GM23338 (cell line): ENCODE data around the gene TBC1D7. TPM values are rescaled to one million over a fixed set of nuclear protein-coding genes. Genes with fewer than 3 reads are reported as not detected.

Experiments
- ATAC-seq: fragments of 200-7000 bp; cut with Tn5 transposase; 3 replicates; pipeline ENCODE4 v1.9.1; 2020
- DNase-seq: peaks from one replicate; pipeline ENCODE4 v3.0.0-alpha.2; 2015; ENCODE audit warnings: low spot score
- H2AFZ ChIP-seq: fragments of 200-600 bp; sonication (generic); 2 replicates; pipeline ENCODE4 v1.8.0; 2016; ENCODE audit warnings: antibody characterized with exemption, mild to moderate bottlenecking, moderate library complexity
- H3F3A ChIP-seq: fragments of 200-600 bp; sonication (generic); replicated peaks from 2 replicates; pipeline ENCODE4 v1.8.0; 2017; ENCODE audit warnings: antibody characterized with exemption, mixed run types, low read depth
- H3K27ac ChIP-seq: fragments of 200-600 bp; sonication (generic); 2 replicates; pipeline ENCODE4 v1.6.1; 2016; ENCODE audit warnings: low read depth
- H3K27me3 ChIP-seq: fragments of 200-600 bp; sonication (generic); 2 replicates; pipeline ENCODE4 v1.8.0; 2016; ENCODE audit warnings: mild to moderate bottlenecking, mixed run types, moderate library complexity; ENCODE audit not compliant: insufficient read depth
- H3K36me3 ChIP-seq: fragments of 200-600 bp; sonication (generic); 2 replicates; pipeline ENCODE4 v1.8.0; 2016; ENCODE audit warnings: mild to moderate bottlenecking; ENCODE audit not compliant: insufficient read depth
- H3K4me1 ChIP-seq: fragments of 200-600 bp; sonication (generic); 2 replicates; pipeline ENCODE4 v1.8.0; 2016; ENCODE audit warnings: mild to moderate bottlenecking, moderate library complexity; ENCODE audit not compliant: insufficient read depth
- H3K4me2 ChIP-seq: fragments of 200-600 bp; sonication (generic); 2 replicates; pipeline ENCODE4 v1.7.1; 2017; ENCODE audit warnings: mixed run types
- H3K4me3 ChIP-seq: fragments of 200-600 bp; sonication (generic); 2 replicates; pipeline ENCODE4 v1.6.1; 2016; ENCODE audit warnings: mixed run types
- H3K79me2 ChIP-seq: fragments of 200-600 bp; sonication (generic); replicated peaks from 2 replicates; pipeline ENCODE4 v1.8.0; 2017; ENCODE audit warnings: mild to moderate bottlenecking; ENCODE audit not compliant: insufficient read depth
- H3K9me2 ChIP-seq: fragments of 200-600 bp; sonication (generic); 2 replicates; pipeline ENCODE4 v1.8.0; 2017; ENCODE audit not compliant: insufficient read depth
- H4K20me1 ChIP-seq: fragments of 200-600 bp; sonication (generic); replicated peaks from 2 replicates; pipeline ENCODE4 v1.8.0; 2017; ENCODE audit warnings: mild to moderate bottlenecking; ENCODE audit not compliant: insufficient read depth
- H3K27ac Mint-ChIP-seq: 2 replicates; pipeline ENCODE4 v1.8.0; 2020; ENCODE audit warnings: inconsistent platforms, mild to moderate bottlenecking, moderate library complexity, mixed read lengths
- H3K27me3 Mint-ChIP-seq: 3 replicates; pipeline ENCODE4 v1.8.0; 2022; ENCODE audit warnings: low read depth, mild to moderate bottlenecking, moderate library complexity, mixed read lengths, inconsistent platforms; ENCODE audit not compliant: insufficient read depth, poor library complexity
- H3K36me3 Mint-ChIP-seq: 3 replicates; pipeline ENCODE4 v1.8.0; 2021; ENCODE audit warnings: low read depth, mild to moderate bottlenecking, inconsistent platforms, moderate library complexity, mixed read lengths
- H3K4me1 Mint-ChIP-seq: 3 replicates; pipeline ENCODE4 v1.8.0; 2020; ENCODE audit warnings: mild to moderate bottlenecking, inconsistent platforms, mixed read lengths
- H3K4me3 Mint-ChIP-seq: 3 replicates; pipeline ENCODE4 v1.8.0; 2021; ENCODE audit warnings: moderate library complexity, mild to moderate bottlenecking, inconsistent platforms, mixed read lengths
- H3K9me3 Mint-ChIP-seq: 3 replicates; pipeline ENCODE4 v1.8.0; 2020; ENCODE audit warnings: moderate library complexity, mild to moderate bottlenecking, inconsistent platforms, mixed read lengths
- CREB1 ChIP-seq: fragments of 250-450 bp; sonication (Bioruptor Pico); IDR thresholded peaks from 2 replicates; pipeline ENCODE4 v1.5.0; 2020; ENCODE audit warnings: low read depth, mild to moderate bottlenecking, moderate library complexity
- EZH2 ChIP-seq: fragments of 200-600 bp; sonication (generic); IDR thresholded peaks from one replicate; pipeline ENCODE4 v1.8.0; 2017; ENCODE audit warnings: antibody characterized with exemption, mild to moderate bottlenecking, low read depth; ENCODE audit not compliant: unreplicated experiment
- EZH2phosphoT487 ChIP-seq: fragments of 200-600 bp; sonication (generic); IDR thresholded peaks from one replicate; pipeline ENCODE4 v1.8.1; 2018; ENCODE audit warnings: antibody characterized with exemption; ENCODE audit not compliant: unreplicated experiment
- JUNB ChIP-seq: IDR thresholded peaks from one replicate; pipeline ENCODE4 v1.6.1; 2016; ENCODE audit warnings: antibody characterized with exemption; ENCODE audit not compliant: unreplicated experiment
- NANOG ChIP-seq: IDR thresholded peaks from 2 replicates; pipeline ENCODE4 v1.6.1; 2016; ENCODE audit warnings: antibody characterized with exemption, borderline replicate concordance
- POLR2AphosphoS5 ChIP-seq: IDR thresholded peaks from 2 replicates; pipeline ENCODE4 v1.6.1; 2016; ENCODE audit warnings: antibody characterized with exemption, low read depth
- ZNF331 ChIP-seq: fragments of 250-450 bp; sonication (Bioruptor Pico); IDR thresholded peaks from 2 replicates; pipeline ENCODE4 v1.5.0; 2020; ENCODE audit warnings: low read depth, mild to moderate bottlenecking, moderate library complexity
- polyA plus RNA-seq: library from polyadenylated mRNA; unstranded; fragments of >200 nt; fragmentation: Nextera tagmentation; extraction: Ambion mirVana; gene quantifications from 2 replicates; pipeline ENCODE4 v1.2.1, GENCODE V29; 2016
- total RNA-seq: library from RNA; depleted of rRNA; stranded (reverse); fragments of >200 nt; shearing (Covaris generic); gene quantifications from 2 replicates; pipeline ENCODE4 v1.2.3, GENCODE V29; 2014
- TF ChIP-seq, protein P1 (sequence below): fragments of 250-450 bp; sonication (Bioruptor Pico); IDR thresholded peaks from 2 replicates; pipeline ENCODE4 v1.5.0; 2020; ENCODE audit warnings: mild to moderate bottlenecking, moderate library complexity
- TF ChIP-seq, protein P2 (sequence below): IDR thresholded peaks from 2 replicates; pipeline ENCODE4 v1.6.1; 2016; ENCODE audit warnings: antibody characterized with exemption
- TF ChIP-seq, protein P3 (sequence below), 2 experiments: fragments of 200-600 bp in 1 of 2; sonication (generic) in 1 of 2; conservative IDR thresholded peaks; 2 replicates each; pipeline versions ENCODE4 v1.5.1 to v1.6.1; 2016 to 2017; ENCODE audit warnings: antibody characterized with exemption in 2 of 2, low read depth in 2 of 2, mild to moderate bottlenecking in 2 of 2, moderate library complexity in 1 of 2

The TBC1D7 gene
- total and polyA plus RNA-seq, 2 experiments from 2014 or later = 62.0 to 70.4 TPM

DNA sequence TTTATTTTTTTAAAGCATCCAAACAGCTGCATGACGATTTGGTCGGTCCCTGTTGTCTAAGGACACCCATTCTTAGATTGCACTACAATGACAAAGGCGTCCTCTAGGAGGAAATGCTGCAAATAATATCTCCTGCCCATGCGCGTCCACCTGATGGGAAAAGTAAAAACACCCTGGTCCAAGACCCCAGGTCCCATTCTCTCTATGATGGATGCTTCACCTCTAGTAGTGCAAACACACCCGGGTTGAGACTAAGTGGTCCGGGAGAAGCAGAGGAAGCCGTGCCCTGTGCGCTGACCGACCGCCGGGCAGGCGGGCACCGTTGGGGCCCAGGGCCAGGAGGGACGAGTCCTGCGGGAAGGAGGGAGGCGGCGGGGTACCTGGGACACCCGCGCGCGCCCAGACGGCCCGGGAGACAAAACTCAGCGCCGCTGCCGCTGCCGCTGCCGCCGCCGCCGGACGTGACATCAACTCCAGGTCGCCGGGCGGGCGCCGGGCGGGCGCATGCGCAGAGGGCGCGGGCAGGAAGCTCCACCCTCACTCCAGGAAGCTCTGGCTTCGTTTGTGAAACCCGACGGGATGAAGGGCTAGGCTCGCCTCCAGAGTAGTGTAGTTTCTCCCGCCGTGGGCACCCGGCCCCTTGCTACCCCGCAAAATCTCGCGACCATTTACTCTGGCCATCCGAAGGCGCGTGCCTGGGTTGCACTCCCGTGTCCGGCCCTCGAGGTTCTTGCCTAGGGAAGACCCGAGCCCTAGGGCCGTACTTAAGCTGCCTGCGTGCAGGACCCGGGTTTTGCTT lies at the start of gene TBC1D7 (continued):
- no peak for TF ChIP-seq EZH2phosphoT487

DNA sequence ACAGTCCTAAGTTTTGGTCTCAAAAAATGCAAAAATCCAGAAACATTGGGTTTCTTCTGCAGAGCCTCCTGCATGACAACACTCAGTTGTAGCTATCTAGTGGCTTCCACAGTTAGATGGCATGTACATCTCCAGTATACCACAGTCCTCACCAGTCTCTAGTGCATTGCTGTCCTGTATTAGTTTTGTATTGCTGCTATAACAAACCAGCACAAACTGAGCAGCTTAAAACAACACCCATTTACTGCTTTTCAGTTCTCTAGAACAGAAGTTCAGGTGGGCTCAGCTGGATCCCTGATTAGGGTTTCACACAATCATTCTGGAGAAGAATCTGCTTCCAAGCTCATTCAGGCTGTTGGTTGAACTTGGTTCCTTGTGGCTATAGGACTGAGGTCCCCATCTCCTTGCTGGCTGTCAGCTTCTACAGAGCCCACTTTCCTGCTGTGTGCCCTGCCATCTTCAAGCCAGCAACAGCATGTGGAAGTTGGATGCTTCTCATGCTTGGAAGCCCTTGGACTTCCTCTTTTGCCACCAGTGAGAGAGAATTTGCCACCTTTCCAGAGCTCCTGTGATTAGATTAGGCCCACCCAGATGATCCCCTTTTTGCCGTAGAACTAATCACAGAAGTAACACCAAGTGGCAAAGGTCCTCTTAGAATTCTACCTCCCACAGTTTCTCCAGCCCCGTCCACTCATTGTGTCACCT lies 48.9 kb upstream of the TBC1D7 start:
- peaks cover 7% of the 10 kb centered on the region for H3K27me3 Mint-ChIP-seq

More for the DNA sequence above, 48.9 kb upstream of the TBC1D7 start:
- Histone ChIP-seq H3K27me3 (no peaks in the 10 kb centered on the region), H3F3A (no peaks in the 10 kb centered on the region), H3K9me2 (peaks cover 6% of the 10 kb centered on the region; the same call in 1 of the 2 replicates), H3K27ac (no peak overlapping the region), H3K79me2 (no peaks in the 10 kb centered on the region), H3K36me3 (no peaks in the 10 kb centered on the region), H4K20me1 (no peaks in the 10 kb centered on the region), H3K4me1 (peaks cover 11% of the 10 kb centered on the region), H3K4me2 (no peak overlapping the region), H3K4me3 (no peak overlapping the region), H2AFZ (no peak overlapping the region)
- TF ChIP-seq, protein P1, sequence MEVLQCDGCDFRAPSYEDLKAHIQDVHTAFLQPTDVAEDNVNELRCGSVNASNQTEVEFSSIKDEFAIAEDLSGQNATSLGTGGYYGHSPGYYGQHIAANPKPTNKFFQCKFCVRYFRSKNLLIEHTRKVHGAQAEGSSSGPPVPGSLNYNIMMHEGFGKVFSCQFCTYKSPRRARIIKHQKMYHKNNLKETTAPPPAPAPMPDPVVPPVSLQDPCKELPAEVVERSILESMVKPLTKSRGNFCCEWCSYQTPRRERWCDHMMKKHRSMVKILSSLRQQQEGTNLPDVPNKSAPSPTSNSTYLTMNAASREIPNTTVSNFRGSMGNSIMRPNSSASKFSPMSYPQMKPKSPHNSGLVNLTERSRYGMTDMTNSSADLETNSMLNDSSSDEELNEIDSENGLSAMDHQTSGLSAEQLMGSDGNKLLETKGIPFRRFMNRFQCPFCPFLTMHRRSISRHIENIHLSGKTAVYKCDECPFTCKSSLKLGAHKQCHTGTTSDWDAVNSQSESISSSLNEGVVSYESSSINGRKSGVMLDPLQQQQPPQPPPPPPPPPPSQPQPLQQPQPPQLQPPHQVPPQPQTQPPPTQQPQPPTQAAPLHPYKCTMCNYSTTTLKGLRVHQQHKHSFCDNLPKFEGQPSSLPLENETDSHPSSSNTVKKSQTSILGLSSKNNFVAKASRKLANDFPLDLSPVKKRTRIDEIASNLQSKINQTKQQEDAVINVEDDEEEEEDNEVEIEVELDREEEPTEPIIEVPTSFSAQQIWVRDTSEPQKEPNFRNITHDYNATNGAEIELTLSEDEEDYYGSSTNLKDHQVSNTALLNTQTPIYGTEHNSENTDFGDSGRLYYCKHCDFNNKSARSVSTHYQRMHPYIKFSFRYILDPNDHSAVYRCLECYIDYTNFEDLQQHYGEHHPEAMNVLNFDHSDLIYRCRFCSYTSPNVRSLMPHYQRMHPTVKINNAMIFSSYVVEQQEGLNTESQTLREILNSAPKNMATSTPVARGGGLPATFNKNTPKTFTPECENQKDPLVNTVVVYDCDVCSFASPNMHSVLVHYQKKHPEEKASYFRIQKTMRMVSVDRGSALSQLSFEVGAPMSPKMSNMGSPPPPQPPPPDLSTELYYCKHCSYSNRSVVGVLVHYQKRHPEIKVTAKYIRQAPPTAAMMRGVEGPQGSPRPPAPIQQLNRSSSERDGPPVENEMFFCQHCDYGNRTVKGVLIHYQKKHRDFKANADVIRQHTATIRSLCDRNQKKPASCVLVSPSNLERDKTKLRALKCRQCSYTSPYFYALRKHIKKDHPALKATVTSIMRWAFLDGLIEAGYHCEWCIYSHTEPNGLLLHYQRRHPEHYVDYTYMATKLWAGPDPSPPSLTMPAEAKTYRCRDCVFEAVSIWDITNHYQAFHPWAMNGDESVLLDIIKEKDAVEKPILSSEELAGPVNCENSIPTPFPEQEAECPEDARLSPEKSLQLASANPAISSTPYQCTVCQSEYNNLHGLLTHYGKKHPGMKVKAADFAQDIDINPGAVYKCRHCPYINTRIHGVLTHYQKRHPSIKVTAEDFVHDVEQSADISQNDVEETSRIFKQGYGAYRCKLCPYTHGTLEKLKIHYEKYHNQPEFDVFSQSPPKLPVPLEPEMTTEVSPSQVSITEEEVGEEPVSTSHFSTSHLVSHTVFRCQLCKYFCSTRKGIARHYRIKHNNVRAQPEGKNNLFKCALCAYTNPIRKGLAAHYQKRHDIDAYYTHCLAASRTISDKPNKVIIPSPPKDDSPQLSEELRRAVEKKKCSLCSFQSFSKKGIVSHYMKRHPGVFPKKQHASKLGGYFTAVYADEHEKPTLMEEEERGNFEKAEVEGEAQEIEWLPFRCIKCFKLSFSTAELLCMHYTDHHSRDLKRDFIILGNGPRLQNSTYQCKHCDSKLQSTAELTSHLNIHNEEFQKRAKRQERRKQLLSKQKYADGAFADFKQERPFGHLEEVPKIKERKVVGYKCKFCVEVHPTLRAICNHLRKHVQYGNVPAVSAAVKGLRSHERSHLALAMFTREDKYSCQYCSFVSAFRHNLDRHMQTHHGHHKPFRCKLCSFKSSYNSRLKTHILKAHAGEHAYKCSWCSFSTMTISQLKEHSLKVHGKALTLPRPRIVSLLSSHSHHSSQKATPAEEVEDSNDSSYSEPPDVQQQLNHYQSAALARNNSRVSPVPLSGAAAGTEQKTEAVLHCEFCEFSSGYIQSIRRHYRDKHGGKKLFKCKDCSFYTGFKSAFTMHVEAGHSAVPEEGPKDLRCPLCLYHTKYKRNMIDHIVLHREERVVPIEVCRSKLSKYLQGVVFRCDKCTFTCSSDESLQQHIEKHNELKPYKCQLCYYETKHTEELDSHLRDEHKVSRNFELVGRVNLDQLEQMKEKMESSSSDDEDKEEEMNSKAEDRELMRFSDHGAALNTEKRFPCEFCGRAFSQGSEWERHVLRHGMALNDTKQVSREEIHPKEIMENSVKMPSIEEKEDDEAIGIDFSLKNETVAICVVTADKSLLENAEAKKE (CRISPR knock-in tag) = no peak
- TF ChIP-seq CREB1 (no peak), JUNB (no peak), ZNF331 (CRISPR knock-in tag) (no peak), NANOG (no peak), EZH2 (no peak), POLR2AphosphoS5 (no peak)
- TF ChIP-seq, protein P2, sequence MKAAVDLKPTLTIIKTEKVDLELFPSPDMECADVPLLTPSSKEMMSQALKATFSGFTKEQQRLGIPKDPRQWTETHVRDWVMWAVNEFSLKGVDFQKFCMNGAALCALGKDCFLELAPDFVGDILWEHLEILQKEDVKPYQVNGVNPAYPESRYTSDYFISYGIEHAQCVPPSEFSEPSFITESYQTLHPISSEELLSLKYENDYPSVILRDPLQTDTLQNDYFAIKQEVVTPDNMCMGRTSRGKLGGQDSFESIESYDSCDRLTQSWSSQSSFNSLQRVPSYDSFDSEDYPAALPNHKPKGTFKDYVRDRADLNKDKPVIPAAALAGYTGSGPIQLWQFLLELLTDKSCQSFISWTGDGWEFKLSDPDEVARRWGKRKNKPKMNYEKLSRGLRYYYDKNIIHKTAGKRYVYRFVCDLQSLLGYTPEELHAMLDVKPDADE = no peak
- TF ChIP-seq, protein P3, sequence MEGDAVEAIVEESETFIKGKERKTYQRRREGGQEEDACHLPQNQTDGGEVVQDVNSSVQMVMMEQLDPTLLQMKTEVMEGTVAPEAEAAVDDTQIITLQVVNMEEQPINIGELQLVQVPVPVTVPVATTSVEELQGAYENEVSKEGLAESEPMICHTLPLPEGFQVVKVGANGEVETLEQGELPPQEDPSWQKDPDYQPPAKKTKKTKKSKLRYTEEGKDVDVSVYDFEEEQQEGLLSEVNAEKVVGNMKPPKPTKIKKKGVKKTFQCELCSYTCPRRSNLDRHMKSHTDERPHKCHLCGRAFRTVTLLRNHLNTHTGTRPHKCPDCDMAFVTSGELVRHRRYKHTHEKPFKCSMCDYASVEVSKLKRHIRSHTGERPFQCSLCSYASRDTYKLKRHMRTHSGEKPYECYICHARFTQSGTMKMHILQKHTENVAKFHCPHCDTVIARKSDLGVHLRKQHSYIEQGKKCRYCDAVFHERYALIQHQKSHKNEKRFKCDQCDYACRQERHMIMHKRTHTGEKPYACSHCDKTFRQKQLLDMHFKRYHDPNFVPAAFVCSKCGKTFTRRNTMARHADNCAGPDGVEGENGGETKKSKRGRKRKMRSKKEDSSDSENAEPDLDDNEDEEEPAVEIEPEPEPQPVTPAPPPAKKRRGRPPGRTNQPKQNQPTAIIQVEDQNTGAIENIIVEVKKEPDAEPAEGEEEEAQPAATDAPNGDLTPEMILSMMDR (conservative IDR thresholded peaks at IDR 0.05; ENCODE audit: low read depth in 2 of 2) = no peak
- 0 out of 3 replicates have a peak, but pooled peaks cover 2% of the 10 kb centered on the region for H3K9me3 Mint-ChIP-seq
- H3K27ac Mint-ChIP-seq = no peak overlapping the region
- peaks cover 35% of the 10 kb centered on the region for H3K4me1 Mint-ChIP-seq
- no peak overlapping the region for H3K4me3 Mint-ChIP-seq
- DNase-seq (no peak), ATAC-seq (no peak)
- no peaks in the 10 kb centered on the region; the same call in 2 of the 3 replicates for H3K36me3 Mint-ChIP-seq
